ENCODE results near the gene S100A10.

DNA sequence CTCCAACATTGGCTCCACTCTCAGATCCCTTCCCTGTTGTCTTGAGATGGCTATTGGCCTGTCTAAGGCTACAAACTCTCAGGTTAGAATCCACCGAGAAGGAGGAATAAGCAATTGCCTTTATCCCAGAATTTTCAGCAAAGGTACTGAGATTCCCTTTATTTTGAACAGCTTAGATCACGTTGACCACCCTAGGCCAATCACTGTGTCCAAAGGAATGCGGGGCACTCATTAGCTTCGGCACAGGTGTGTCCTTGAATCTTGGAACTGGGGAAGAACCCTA lies 36.2 kb upstream of the S100A10 start:
- TF ChIP-seq, protein P1, sequence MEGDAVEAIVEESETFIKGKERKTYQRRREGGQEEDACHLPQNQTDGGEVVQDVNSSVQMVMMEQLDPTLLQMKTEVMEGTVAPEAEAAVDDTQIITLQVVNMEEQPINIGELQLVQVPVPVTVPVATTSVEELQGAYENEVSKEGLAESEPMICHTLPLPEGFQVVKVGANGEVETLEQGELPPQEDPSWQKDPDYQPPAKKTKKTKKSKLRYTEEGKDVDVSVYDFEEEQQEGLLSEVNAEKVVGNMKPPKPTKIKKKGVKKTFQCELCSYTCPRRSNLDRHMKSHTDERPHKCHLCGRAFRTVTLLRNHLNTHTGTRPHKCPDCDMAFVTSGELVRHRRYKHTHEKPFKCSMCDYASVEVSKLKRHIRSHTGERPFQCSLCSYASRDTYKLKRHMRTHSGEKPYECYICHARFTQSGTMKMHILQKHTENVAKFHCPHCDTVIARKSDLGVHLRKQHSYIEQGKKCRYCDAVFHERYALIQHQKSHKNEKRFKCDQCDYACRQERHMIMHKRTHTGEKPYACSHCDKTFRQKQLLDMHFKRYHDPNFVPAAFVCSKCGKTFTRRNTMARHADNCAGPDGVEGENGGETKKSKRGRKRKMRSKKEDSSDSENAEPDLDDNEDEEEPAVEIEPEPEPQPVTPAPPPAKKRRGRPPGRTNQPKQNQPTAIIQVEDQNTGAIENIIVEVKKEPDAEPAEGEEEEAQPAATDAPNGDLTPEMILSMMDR (IDR thresholded peaks at IDR 0.05) = no peak
- TF ChIP-seq POLR2A (IDR thresholded peaks at IDR 0.05) = no peak

Measured in thyroid gland (tissue), 4 donors.